Measurements from ENCODE around the gene SHOC2.

- TF ChIP-seq EZH2phosphoT487 (IDR thresholded peaks at IDR 0.05; ENCODE audit: low read depth) (no peak), CTCF (IDR thresholded peaks at IDR 0.05; ENCODE audit: low read depth, low read length) (no peak)
Measured at GRCh38 chr10:110947061-110947595, 27.7 kb downstream of the SHOC2 start.
